NCI-H1048 (cell line): Measurements from ENCODE around the gene SLC11A1.

ENCODE experiments used
- DNase-seq: peaks from one replicate; lab custom pipeline; 2025; lab: John Stamatoyannopoulos, UW

SLC11A1 gene

DNA sequence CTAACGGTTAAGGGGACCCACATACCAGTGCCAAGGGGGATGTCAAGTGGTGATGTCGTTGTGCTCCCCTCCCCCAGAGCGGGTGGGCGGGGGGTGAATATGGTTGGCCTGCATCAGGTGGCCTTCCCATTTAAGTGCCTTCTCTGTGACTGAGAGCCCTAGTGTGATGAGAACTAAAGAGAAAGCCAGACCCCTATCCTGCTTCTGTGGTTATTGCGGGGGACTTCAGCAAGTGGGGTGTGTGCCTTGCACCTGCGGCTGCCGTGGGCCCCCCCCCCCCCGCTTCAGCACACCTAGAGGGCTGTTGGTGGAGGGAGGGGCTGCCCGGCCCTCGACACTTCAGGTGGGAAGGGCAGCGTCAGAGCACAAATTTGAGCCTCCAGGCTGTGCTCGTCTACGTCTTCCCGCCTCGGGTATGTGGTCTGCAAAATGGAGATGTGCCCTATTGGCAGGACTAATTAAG, 23.7 kb downstream of the SLC11A1 start:
- DNase-seq: no peak

DNA sequence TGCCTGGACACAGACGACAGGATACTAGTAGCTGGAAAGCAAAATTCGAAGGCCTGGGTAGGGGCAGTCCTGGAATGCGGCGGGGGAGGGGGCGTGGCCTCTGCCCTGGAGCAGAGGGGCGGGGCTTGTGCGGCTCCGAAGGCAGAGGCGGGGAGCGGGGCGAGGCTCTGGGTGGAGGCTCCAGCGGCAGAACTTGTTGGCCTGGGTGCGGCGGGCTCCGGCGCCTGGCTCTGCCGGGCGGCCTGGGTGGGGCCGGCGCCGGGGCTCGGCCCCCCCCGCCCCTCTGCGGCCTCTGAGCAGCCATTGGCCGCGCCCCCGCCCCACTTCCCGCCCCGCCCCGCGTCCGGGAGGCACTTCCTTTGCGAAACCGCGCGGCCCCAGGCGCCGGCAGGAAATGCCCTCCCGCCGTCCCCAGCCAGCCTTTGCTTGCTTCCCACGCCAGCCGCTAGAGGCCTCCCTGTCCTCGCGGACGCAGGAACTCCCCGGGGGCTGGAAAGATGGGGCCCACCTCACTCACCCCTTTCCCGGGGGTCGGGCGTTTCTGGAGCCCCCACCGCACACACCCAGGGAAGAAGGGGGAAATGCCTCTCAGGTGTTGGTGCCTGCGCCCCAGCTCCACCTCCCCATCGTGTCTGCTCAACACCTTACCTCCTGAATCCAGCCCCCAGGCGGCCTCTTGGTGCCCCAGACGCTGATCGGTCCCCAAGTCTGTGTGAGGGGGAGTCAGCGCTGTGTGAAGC, 24.3 kb downstream of the SLC11A1 start:
- peak; percentile 89 for DNase-seq

DNA sequence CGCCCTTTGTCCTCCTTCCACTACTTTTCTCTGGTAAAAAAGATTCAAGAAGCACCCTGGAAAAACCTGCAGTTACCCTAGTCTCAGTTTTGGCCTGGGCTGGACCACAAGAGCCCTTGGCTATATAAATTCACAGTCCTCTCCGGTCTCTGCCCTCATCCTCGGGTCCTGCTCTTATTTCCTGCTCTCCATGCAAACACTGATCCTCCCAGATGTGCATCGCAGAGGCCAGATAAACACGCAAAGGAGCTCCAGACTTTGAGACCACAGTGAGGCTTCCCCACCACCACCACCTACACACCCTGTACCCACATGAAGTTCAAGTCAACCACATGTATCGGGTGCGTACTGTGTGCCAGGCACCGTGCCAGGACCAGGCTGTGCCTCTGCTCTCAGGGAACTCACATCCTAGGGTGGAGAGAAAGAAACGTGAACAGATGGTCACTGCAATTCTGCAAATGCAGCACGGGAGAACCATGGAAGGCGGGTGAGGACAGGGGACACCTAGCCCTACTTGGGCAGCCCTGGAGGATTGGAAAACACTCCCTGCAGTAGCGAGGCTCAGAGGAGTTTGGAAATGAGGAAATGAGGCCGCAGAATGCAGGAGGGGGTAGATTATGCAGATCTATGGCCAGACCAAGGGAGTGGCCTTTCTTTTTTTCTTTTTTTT, 25.0 kb downstream of the SLC11A1 start:
- DNase-seq: no peak

DNA sequence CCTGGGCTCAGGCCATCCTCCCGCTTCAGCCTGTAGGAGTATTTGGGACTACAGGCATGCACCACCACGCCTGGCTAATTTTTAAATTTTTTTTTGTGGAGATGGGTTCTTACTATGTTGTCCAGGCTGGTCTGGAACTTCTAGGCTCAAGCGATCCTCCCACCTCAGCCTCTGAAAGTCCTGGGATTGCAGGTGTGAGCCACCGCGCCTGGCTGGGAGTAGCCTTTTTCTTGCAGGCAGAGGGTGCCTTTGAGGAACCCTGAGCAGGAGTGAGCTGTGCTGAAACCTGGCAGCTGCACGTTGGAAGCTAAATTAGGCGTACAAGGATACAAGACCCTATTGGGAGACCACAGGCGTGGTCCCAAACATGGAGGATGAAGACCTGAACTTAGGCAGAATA, 25.6 kb downstream of the SLC11A1 start:
- no peak for DNase-seq

DNA sequence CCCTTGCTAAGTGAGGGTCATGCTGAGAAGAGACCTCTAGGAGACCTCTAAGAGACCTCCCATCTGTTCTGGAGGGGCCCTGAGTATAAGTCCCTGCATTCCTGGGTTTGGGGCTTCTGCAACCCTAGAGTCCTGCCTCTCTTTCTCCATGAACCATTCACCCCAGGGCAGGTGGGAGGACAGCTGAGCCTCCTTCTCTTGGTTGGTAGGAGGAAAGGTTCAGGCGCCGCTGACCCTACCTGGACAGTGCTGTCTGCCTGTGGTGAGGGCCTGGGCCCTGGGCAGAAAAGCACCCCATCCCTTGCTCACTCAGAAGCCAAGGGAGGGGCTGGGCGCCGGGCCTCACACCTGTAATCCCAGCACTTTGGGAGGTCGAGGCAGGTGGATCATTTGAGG, 36.2 kb downstream of the SLC11A1 start:
- no peak for DNase-seq

DNA sequence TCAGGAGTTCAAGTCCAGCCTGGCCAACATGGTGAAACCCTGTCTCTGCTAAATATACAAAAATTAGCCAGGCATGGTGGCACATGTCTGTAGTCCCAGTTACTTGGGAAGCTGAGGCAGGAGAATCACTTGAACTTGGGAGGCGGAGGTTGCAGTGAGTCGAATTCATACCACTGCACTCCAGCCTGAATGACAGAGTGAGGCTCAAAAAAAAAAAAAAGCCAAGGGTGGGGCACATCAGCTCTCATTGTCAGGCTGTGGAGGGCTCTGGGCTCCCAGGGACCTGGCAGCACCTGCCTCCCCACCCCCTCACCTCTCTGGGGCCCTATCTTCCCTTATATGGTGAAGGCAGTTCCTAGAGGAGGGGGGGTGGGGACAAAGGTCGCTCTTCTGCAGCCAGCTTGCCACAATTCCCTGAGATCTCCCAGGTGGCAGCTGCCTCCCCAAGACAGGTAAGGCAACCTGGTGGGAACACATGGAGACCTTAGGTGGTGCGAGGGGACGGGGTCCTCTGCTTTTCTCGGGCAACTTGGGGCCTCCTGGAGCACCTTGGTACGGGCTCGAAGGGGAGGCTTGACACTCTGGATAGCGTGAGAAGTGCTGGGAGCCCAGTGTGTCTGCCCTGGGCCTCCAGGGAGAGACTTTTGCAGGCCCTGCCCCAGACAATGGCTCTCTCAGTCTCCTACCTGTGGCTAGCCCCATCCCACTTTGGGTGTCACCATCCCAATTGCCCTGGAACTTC, 36.8 kb downstream of the SLC11A1 start, which contains the start of gene VIL1:
Gene VIL1, plus strand, starts transcription at position 407 of the 742 bp plus-strand sequence. CDS start 4,656 bp downstream, outside the sequence.
- no peak for DNase-seq

DNA sequence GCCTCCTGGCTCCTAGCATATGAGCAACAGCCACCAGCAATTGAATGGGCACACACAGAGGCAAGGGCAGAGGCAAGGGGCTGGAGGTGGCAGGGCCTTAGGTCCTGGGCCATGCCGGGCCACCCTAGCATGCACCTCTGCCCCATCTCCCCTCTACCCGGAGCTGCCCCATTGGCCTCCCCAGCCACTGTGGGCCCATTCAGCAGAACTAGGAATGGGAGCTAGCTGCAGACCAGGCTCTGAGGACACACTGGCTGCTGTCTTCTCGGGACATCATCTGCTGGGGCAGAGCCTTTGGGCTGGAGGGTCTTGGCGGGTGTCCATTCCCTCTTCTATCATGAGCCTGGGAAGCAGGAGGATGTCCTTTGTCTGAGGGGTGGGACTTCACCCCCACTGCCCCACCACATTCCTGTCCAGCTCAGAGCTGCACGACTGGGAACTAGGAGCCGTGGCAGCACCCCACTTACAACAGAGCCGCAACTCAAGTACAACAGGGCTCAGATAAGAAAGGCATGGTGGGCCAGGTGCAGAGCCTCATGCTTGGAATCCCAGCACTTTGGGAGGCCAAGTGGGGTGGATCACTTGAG, 37.6 kb downstream of the SLC11A1 start:
- no peak for DNase-seq

DNA sequence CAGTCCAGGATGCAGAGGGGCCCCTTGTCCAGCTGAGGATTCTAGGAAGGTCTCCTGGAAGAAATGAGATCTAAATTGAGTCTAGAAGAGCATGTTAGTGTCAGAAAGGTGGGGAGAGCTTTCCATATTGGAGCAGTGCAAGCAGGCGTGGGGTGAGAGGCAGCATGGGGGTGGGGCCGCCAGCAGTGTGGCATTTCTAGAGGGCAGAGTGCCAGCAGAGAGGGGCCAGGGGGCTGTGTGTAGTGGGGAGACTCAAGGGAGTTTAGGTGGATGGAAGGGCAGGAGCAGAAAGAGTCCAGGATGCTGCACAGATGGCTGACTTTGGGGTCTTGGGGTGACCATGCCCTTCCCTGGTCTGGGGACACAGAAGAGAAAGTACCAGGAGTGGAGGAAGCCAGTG, 39.0 kb downstream of the SLC11A1 start:
- no peak for DNase-seq

DNA sequence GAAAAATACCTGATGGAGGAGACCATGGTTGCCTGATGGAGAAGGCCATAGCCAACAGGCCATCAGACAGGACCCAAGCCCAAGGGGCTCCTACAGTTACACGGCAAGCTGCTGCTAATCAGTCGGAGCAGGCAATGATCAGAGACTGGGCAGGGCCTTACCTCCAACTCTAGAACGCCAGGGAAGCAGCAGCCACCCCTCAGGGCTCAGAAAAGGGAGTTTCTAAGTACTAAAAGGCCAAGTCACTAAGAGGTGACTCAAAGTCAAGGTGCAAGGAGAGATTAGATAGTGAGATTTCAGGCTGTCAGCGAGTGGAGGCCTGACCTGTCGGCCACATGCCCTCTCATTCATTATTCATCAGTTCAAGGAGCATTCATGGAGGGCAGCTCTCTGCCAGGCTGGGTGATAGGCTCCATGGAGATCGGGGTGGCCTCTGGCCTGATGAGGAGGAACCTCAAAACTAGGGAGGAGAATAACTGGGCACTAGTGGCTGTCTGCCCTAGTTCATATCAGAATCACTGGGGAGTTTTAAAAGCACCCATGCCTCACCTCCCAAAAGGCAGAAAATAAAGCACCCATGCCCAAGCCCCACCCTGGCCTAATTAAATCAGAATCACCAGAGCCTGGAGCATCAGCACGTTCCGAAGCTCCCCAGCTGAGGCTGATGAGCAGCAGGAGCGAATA, 40.5 kb downstream of the SLC11A1 start:
- no peak for DNase-seq

DNA sequence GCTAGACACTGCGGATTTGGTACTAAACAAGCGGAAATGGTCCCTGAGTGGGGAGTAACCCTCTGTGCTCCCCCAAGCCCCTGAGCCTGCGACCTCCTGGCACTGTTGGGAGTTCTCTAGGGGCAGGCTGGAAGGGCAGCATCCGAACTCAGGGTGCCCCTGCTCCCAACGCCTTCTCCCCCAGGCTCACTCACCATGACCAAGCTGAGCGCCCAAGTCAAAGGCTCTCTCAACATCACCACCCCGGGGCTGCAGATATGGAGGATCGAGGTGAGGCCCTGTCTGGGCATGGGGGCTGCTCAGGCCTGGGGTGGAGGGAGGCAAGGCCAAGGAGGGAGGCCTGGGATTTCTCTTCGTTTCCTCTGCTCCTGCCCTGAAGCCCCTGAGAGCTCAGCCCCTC, 41.5 kb downstream of the SLC11A1 start:
- no peak for DNase-seq

DNA sequence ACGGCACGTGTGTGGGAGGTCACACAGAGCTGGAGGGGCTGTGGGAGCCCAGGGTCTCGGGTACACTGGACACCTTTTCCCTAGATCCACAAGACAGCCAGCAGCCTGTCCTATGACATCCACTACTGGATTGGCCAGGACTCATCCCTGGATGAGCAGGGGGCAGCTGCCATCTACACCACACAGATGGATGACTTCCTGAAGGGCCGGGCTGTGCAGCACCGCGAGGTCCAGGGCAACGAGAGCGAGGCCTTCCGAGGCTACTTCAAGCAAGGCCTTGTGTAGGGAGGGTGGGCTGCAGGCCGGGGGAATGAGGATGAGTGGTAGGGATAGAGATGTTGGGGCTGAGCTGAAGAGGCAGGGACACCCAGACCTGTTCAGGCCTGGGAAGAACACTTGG, 43.5 kb downstream of the SLC11A1 start:
- no peak for DNase-seq

DNA sequence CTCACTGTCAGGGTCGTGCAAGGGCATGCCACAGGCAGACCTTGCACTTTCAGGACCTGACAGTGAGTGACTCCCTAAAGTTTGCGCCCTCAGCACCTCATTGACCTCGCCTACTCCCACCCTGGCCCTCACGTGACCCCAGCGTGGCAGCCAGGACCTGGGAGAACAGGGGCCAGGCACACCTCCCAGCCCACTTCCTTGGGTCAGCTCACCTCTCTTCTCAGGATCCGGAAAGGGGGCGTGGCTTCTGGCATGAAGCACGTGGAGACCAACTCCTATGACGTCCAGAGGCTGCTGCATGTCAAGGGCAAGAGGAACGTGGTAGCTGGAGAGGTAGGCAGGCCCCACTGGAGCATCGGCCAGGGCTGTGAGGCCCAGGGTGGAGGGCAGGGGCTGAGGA, 45.7 kb downstream of the SLC11A1 start:
- DNase-seq: no peak

DNA sequence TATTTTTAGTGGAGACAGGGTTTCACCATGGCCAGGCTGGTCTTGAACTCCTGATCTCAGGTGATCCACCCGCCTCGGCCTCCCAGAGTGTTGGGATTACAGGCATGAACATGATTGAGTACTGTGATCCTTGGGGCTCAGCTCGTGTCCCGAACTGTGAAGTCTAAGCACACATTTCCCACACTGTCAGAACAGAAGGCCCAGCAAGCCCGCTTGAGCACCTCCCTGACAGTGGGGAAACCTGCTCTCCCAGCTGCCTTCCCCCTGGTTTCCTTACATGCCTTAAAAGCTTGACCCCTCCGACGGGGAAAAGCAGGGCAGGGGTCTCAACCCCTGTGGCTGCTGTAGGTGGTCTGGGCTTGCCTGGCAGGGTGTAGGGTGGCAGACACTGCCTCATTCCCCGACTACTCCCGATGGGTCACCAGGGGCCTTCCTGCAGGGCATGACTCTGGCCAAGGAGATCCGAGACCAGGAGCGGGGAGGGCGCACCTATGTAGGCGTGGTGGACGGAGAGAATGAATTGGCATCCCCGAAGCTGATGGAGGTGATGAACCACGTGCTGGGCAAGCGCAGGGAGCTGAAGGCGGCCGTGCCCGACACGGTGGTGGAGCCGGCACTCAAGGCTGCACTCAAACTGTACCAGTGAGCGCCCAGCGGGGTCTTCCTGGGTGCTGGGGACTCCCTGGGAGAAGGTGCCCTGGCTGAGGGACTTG, 46.9 kb downstream of the SLC11A1 start:
- no peak for DNase-seq

DNA sequence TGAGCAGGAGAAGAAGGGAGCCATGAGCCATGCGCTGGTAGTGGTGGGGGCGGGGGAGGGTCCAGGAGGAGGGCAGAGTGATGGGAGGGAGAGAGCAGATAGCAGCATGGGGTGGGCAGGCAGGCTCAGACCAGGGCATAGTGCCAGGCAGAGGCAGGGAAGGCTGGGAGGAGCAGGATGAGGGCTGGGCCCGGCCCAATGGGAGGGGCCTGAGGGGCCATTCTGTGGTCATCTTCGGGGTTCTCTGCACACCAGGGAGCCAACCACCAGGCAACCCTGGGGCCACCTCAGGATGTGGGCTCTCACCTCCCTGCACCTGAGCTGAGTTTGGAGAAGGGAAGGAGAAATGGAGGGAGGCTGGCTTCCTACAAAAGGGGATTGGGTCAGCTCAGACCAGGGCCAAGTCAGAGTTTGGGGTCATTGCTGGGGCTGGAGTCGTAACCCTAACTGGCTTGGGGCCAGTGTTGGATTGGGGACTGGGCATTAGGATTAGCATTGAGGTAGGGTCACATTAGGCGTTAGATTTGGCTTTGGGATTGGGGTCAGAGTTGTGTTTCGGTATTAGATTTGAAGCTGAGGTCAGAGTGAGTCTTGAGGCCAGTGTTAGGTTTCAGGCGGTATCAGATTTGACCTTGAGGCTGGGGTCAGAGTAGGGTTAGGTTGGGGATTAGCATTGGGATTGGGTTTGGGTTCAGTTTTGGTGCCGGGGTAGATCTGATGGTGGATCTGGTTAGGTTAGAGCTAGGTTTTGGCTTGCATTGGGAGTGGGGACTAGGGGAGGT, 48.0 kb downstream of the SLC11A1 start:
- DNase-seq: no peak

DNA sequence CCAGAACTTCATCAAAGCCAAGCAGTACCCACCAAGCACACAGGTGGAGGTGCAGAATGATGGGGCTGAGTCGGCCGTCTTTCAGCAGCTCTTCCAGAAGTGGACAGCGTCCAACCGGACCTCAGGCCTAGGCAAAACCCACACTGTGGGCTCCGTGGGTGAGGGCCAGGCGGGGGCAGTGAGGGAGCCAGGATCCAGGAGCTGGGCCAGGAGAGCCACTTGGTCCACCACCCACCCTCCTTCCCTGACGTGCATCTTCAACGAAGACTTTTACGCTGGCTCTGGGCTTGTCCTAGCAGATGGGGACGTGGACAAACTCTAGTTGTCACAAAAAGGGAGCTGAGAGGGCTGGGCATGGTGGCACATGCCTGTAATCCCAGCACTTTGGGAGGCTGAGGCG, 48.6 kb downstream of the SLC11A1 start:
- DNase-seq: no peak

DNA sequence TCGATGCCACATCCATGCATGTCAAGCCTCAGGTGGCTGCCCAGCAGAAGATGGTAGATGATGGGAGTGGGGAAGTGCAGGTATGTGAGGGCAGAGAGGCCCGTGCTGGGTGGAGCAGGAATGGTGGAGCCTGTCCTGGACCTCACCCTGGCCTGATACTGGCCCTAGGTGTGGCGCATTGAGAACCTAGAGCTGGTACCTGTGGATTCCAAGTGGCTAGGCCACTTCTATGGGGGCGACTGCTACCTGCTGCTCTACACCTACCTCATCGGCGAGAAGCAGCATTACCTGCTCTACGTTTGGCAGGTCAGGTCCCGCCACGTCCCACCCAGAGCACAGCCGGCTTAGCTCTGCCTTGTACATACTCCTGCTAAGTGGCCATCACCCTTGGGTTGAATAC, 49.8 kb downstream of the SLC11A1 start:
- no peak for DNase-seq

DNA sequence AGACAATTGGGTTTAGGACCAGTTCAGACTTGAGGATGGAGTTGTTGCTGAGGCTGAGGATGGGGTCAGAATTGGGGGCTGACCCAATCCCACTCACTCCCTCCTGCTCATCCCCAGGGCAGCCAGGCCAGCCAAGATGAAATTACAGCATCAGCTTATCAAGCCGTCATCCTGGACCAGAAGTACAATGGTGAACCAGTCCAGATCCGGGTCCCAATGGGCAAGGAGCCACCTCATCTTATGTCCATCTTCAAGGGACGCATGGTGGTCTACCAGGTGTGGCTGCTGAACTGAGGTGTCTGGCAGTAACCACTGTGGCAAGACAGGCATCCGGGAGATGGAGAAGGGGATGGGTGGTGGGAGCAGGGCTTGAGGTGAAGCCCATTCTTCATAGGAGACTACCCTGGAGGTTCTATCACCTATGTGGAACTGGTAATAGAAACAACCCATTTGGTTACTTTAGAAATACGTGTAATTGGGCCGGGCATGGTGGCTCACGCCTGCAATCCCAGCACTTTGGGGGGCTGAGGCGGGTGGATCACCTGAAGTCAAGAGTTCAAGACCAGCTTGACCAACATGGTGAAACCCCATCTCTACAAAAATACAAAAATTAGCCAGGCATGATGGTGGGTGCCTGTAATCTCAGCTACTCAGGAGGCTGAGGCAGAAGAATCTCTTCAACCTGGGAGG, 50.7 kb downstream of the SLC11A1 start:
- no peak for DNase-seq

DNA sequence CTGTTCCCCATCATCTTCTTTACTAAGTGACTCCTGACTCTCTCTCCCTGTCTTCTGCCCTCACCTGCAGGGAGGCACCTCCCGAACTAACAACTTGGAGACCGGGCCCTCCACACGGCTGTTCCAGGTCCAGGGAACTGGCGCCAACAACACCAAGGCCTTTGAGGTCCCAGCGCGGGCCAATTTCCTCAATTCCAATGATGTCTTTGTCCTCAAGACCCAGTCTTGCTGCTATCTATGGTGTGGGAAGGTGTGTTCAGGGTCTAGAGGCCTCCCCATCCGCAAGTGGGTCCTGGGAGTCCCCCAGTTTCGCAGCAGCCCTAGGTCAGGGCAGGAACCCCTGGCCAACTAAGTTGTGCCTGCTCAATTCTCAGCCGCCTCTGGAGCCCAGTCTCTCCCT, 52.4 kb downstream of the SLC11A1 start:
- DNase-seq: no peak

DNA sequence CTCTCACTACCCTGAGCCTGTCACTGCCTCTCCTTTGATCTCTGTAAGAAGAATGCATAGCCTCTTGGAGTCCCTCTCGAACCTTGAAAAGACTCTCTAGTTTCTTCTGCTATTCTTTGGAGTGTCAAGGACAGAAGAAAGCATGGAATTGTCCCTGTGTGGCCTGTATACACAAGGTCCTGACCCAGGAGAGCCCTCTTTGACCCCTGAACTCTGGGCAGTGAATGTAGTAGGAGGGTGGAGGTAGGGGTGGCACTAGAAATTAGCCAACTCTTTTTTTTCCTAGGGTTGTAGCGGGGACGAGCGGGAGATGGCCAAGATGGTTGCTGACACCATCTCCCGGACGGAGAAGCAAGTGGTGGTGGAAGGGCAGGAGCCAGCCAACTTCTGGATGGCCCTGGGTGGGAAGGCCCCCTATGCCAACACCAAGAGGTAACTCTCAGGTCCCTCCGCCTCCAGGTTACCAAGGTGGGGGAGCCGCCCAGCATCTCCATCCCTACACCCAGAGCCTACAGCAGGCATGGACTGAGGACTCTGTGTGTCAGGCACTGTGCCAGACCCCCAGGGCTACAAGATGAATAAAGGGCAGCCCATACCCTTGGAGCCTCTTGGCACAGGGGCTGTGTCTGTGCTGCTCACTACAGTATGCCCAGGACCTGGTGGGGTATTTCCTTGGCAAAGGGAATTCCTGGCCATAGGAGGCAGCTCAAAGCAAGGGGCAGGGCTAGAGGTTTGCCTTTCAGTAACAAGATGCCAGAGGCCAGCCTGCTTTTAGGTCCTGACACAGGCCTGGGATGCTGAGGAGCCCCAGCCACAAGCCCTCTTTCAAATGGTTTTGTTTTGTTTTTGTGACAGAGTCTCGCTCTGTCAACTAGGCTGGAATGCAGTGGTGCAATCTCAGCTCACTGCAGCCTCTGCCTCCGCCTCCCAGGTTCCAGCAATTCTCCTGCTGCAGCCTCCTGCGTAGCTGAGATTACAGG, 53.2 kb downstream of the SLC11A1 start:
- DNase-seq: no peak
